GM21360 (cell line): ENCODE results near the gene ASIC2.

Experiments
- ATAC-seq: cut with Tn5 transposase; IDR thresholded peaks from one replicate; pipeline ENCODE4 v1.9.1; 2021; ENCODE audit warnings: mild to moderate bottlenecking, moderate library complexity; ENCODE audit not compliant: unreplicated experiment

Gene ASIC2

GRCh38 chr17:33082529-33083173, 210.4 kb downstream of the ASIC2 start:
- no peak for ATAC-seq

- no peak for ATAC-seq
These were observed 213.0 kb downstream of the ASIC2 start for GRCh38 chr17:33080091-33080490.

- ATAC-seq, result no peak
These were observed 213.9 kb downstream of the ASIC2 start for GRCh38 chr17:33079201-33079600.

GRCh38 chr17:33076979-33077378, 216.1 kb downstream of the ASIC2 start:
- no peak for ATAC-seq

GRCh38 chr17:33073416-33073815, 219.7 kb downstream of the ASIC2 start:
- no peak for ATAC-seq

GRCh38 chr17:33072421-33073161, 220.5 kb downstream of the ASIC2 start:
- no peak for ATAC-seq

- ATAC-seq, result no peak
These were observed 221.4 kb downstream of the ASIC2 start for GRCh38 chr17:33071656-33072055.

GRCh38 chr17:33057564-33057963, 235.5 kb downstream of the ASIC2 start:
- no peak for ATAC-seq

GRCh38 chr17:33056399-33057146, 236.5 kb downstream of the ASIC2 start:
- ATAC-seq, result no peak

GRCh38 chr17:33055746-33056145, 237.3 kb downstream of the ASIC2 start:
- ATAC-seq, result no peak

- ATAC-seq, result no peak
These were observed 237.9 kb downstream of the ASIC2 start for GRCh38 chr17:33055171-33055611.

GRCh38 chr17:33054412-33054811, 238.7 kb downstream of the ASIC2 start:
- no peak for ATAC-seq

GRCh38 chr17:33053676-33054075, 239.4 kb downstream of the ASIC2 start:
- ATAC-seq, result no peak

- ATAC-seq, result no peak
These were observed 240.2 kb downstream of the ASIC2 start for GRCh38 chr17:33052856-33053255.

- ATAC-seq, result no peak
These were observed 242.4 kb downstream of the ASIC2 start for GRCh38 chr17:33050611-33051140.

- ATAC-seq, result no peak
These were observed 243.2 kb downstream of the ASIC2 start for GRCh38 chr17:33049781-33050414.

GRCh38 chr17:33046361-33047255, 246.5 kb downstream of the ASIC2 start:
- ATAC-seq, result no peak

GRCh38 chr17:33045216-33045615, 247.9 kb downstream of the ASIC2 start:
- ATAC-seq, result no peak

- no peak for ATAC-seq
These were observed 248.3 kb downstream of the ASIC2 start for GRCh38 chr17:33044771-33045170.

- ATAC-seq, result no peak
These were observed 252.6 kb downstream of the ASIC2 start for GRCh38 chr17:33040461-33040860.
